ENCODE results near the gene CECR2. TPM values are rescaled to one million over a fixed set of nuclear protein-coding genes. Genes with fewer than 3 reads are reported as not detected.

The CECR2 gene
- total and polyA plus RNA-seq, 4 donors = 0.08 to 2.1 (median 0.37) TPM

DNA sequence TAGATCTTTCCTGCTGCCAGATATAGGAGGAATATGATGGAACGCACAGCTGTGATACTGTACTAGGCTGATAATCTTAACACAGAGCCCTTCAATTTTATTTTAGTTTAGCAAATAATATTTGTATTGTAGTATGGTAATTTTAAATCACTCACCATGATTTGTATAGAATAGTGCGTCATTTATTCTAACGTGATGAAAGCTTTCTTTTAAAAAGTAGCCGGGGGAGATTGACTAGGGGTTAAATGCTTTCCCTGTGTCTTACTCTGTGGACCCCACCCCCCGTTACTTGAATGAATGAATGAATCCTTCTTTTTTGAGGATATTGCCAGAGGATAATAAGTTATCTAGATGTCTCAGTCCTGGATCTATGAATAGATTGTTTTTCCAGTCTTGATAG lies 72.1 kb downstream of the CECR2 start:
- intact Hi-C loops (cut with DNase I) = no loop called here
- ATAC-seq (ENCODE audit: low FRiP score) = no peak

GRCh38 chr22:17443405-17444203 lies 74.3 kb downstream of the CECR2 start:
- H3K4me3 ChIP-seq (ENCODE audit: low read length in 2 of 2) = no peak overlapping the region
- no peaks in the 10 kb centered on the region for H3K36me3 ChIP-seq (ENCODE audit: control insufficient read depth in 1 of 2, insufficient read depth in 2 of 2, low read length in 1 of 2)
- intact Hi-C loops (cut with DNase I) = no loop called here
- H3K9me3 ChIP-seq (ENCODE audit: control insufficient read depth, low read length) = no peaks in the 10 kb centered on the region
- ATAC-seq (ENCODE audit: low FRiP score) = no peak
- DNase-seq = no peak
- 70 to 72% methylated on average over 17 of the region's 17 CpGs for WGBS, 2 donors
- no peaks in the 10 kb centered on the region for H3K4me1 ChIP-seq (ENCODE audit: control insufficient read depth in 1 of 2, insufficient read depth in 2 of 2, low read length in 2 of 2)
- no peak overlapping the region for H3K27ac ChIP-seq (ENCODE audit: low read depth in 1 of 2, low read length in 2 of 2)
- H3K27me3 ChIP-seq (ENCODE audit: control insufficient read depth in 1 of 2, insufficient read depth in 2 of 2, low read length in 1 of 2) = no peaks in the 10 kb centered on the region

More for the DNA sequence above, 72.1 kb downstream of the CECR2 start:
- no peak overlapping the region for H3K27ac ChIP-seq (ENCODE audit: low read depth in 1 of 2, low read length in 2 of 2)
- H3K9me3 ChIP-seq (ENCODE audit: control insufficient read depth, low read length) = no peaks in the 10 kb centered on the region
- no peak overlapping the region for H3K4me3 ChIP-seq (ENCODE audit: low read length in 2 of 2)
- H3K36me3 ChIP-seq (ENCODE audit: control insufficient read depth in 1 of 2, insufficient read depth in 2 of 2, low read length in 1 of 2) = no peaks in the 10 kb centered on the region
- H3K4me1 ChIP-seq (ENCODE audit: control insufficient read depth in 1 of 2, insufficient read depth in 2 of 2, low read length in 2 of 2) = no peaks in the 10 kb centered on the region
- WGBS, 2 donors = 45 to 48% methylated on average over 5 of the region's 5 CpGs
- no peak for DNase-seq
- no peaks in the 10 kb centered on the region for H3K27me3 ChIP-seq (ENCODE audit: control insufficient read depth in 1 of 2, insufficient read depth in 2 of 2, low read length in 1 of 2)

GRCh38 chr22:17444204-17444504 lies 74.9 kb downstream of the CECR2 start:
- Histone ChIP-seq H3K27ac (ENCODE audit: low read depth in 1 of 2, low read length in 2 of 2) (no peak overlapping the region), H3K36me3 (ENCODE audit: control insufficient read depth in 1 of 2, insufficient read depth in 2 of 2, low read length in 1 of 2) (no peaks in the 10 kb centered on the region), H3K27me3 (ENCODE audit: control insufficient read depth in 1 of 2, insufficient read depth in 2 of 2, low read length in 1 of 2) (no peaks in the 10 kb centered on the region), H3K9me3 (ENCODE audit: control insufficient read depth, low read length) (no peaks in the 10 kb centered on the region), H3K4me1 (ENCODE audit: control insufficient read depth in 1 of 2, insufficient read depth in 2 of 2, low read length in 2 of 2) (no peaks in the 10 kb centered on the region), H3K4me3 (ENCODE audit: low read length in 2 of 2) (no peak overlapping the region)
- ATAC-seq (ENCODE audit: low FRiP score) (no peak), DNase-seq (no peak)
- intact Hi-C loops (cut with DNase I) = no loop called here
- 87 to 90% methylated on average over 6 of the region's 6 CpGs for whole genome bisulfite sequencing, 2 donors

DNA sequence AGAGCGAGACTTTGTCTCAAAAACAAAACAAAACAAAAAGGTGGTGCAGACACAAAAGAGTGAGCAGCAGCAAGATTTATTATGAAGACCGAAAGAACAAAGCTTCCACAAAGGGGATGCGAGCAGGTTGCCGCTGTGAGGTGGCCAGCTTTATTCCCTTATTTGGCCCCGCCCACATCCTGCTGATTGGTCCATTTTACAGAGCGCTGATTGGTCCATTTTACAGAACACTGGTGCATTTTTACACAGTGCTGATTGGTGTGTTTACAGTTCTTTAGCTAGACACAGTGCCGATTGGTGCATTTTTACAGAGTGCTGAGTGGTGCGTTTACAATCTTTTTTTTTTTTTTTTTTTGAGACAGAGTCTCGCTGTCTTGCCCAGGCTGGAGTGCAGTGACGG lies 77.4 kb downstream of the CECR2 start:
- H3K4me3 ChIP-seq (ENCODE audit: low read length in 2 of 2) = no peak overlapping the region
- no peak overlapping the region for H3K27ac ChIP-seq (ENCODE audit: low read depth in 1 of 2, low read length in 2 of 2)
- DNase-seq (no peak), ATAC-seq (ENCODE audit: low FRiP score) (no peak)
- intact Hi-C loops (cut with DNase I) = no loop called here
- no peaks in the 10 kb centered on the region for H3K36me3 ChIP-seq (ENCODE audit: control insufficient read depth in 1 of 2, insufficient read depth in 2 of 2, low read length in 1 of 2)
- no peaks in the 10 kb centered on the region for H3K9me3 ChIP-seq (ENCODE audit: control insufficient read depth, low read length)
- WGBS, 2 donors = 90 to 92% methylated on average over 9 to 10 of the region's 10 CpGs
- H3K4me1 ChIP-seq (ENCODE audit: control insufficient read depth in 1 of 2, insufficient read depth in 2 of 2, low read length in 2 of 2) = no peaks in the 10 kb centered on the region
- H3K27me3 ChIP-seq (ENCODE audit: control insufficient read depth in 1 of 2, insufficient read depth in 2 of 2, low read length in 1 of 2) = no peaks in the 10 kb centered on the region

- Histone ChIP-seq H3K4me3 (ENCODE audit: low read length in 2 of 2) (no peak overlapping the region), H3K36me3 (ENCODE audit: control insufficient read depth in 1 of 2, insufficient read depth in 2 of 2, low read length in 1 of 2) (no peaks in the 10 kb centered on the region), H3K9me3 (ENCODE audit: control insufficient read depth, low read length) (peaks cover 6% of the 10 kb centered on the region), H3K27ac (ENCODE audit: low read depth in 1 of 2, low read length in 2 of 2) (no peak overlapping the region), H3K27me3 (ENCODE audit: control insufficient read depth in 1 of 2, insufficient read depth in 2 of 2, low read length in 1 of 2) (no peaks in the 10 kb centered on the region), H3K4me1 (ENCODE audit: control insufficient read depth in 1 of 2, insufficient read depth in 2 of 2, low read length in 2 of 2) (no peaks in the 10 kb centered on the region)
- no peak for DNase-seq
- ATAC-seq (ENCODE audit: low FRiP score) = no peak
- 15 to 20% methylated on average over 5 of the region's 5 CpGs for whole genome bisulfite sequencing, 2 donors
- intact Hi-C loops (cut with DNase I) = no loop called here
Measured at GRCh38 chr22:17451316-17451715, 82.1 kb downstream of the CECR2 start.

- Histone ChIP-seq H3K36me3 (ENCODE audit: control insufficient read depth in 1 of 2, insufficient read depth in 2 of 2, low read length in 1 of 2) (no peaks in the 10 kb centered on the region), H3K9me3 (ENCODE audit: control insufficient read depth, low read length) (no peaks in the 10 kb centered on the region), H3K27me3 (ENCODE audit: control insufficient read depth in 1 of 2, insufficient read depth in 2 of 2, low read length in 1 of 2) (no peaks in the 10 kb centered on the region), H3K27ac (ENCODE audit: low read depth in 1 of 2, low read length in 2 of 2) (no peak overlapping the region), H3K4me1 (ENCODE audit: control insufficient read depth in 1 of 2, insufficient read depth in 2 of 2, low read length in 2 of 2) (no peaks in the 10 kb centered on the region), H3K4me3 (ENCODE audit: low read length in 2 of 2) (no peak overlapping the region)
- no peak for ATAC-seq (ENCODE audit: low FRiP score)
- DNase-seq = no peak
- 83 to 87% methylated on average over 6 of the region's 6 CpGs for WGBS, 2 donors
- intact Hi-C loops (cut with DNase I) = no loop called here
Measured at GRCh38 chr22:17460895-17461294, 91.6 kb downstream of the CECR2 start.

DNA sequence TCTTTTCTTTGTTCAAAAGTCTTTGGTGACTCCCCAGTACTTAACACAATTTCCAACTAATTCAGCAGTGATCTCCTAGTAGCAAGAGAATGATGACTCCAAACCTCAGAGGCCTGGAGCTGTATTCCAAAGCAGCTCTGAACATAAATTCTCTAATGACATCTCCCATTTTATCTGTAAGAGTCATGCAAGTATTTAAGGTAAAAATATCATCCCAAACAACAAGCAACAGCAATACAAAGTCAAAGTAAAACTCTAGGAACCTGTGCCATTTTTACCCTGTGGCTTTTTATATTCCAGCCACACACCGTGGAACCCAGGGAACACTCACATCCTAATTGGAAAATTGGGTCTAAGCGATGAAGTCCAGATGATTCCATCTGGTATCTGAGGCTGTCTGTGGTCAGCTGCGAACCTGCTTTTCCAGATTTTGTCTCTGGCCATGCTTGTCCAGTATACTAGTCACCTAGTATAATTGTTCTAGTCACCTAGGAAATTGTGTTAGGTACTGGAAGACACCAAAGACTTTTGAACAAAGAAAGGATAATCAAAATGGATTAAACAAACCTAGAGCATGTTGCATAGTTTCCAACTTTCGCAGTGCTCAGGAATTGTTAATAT lies 101.7 kb downstream of the CECR2 start:
- Histone ChIP-seq H3K4me3 (ENCODE audit: low read length in 2 of 2) (no peak overlapping the region), H3K4me1 (ENCODE audit: control insufficient read depth in 1 of 2, insufficient read depth in 2 of 2, low read length in 2 of 2) (no peaks in the 10 kb centered on the region), H3K27ac (ENCODE audit: low read depth in 1 of 2, low read length in 2 of 2) (no peak overlapping the region), H3K27me3 (ENCODE audit: control insufficient read depth in 1 of 2, insufficient read depth in 2 of 2, low read length in 1 of 2) (peaks cover 0 to 2% of the 10 kb centered on the region in 2 donors), H3K9me3 (ENCODE audit: control insufficient read depth, low read length) (no peaks in the 10 kb centered on the region), H3K36me3 (ENCODE audit: control insufficient read depth in 1 of 2, insufficient read depth in 2 of 2, low read length in 1 of 2) (no peaks in the 10 kb centered on the region)
- ATAC-seq (ENCODE audit: low FRiP score) (no peak), DNase-seq (no peak)
- 89 to 95% methylated on average over 4 of the region's 4 CpGs for WGBS, 2 donors
- intact Hi-C loops (cut with DNase I) = no loop called here

- 64% methylated on average over 6 of the region's 6 CpGs for WGBS, 2 donors
- no peak for ATAC-seq (ENCODE audit: low FRiP score)
- Histone ChIP-seq H3K4me3 (ENCODE audit: low read length in 2 of 2) (no peak overlapping the region), H3K27me3 (ENCODE audit: control insufficient read depth in 1 of 2, insufficient read depth in 2 of 2, low read length in 1 of 2) (peaks cover 0 to 2% of the 10 kb centered on the region in 2 donors), H3K27ac (ENCODE audit: low read depth in 1 of 2, low read length in 2 of 2) (no peak overlapping the region), H3K9me3 (ENCODE audit: control insufficient read depth, low read length) (no peaks in the 10 kb centered on the region), H3K36me3 (ENCODE audit: control insufficient read depth in 1 of 2, insufficient read depth in 2 of 2, low read length in 1 of 2) (no peaks in the 10 kb centered on the region), H3K4me1 (ENCODE audit: control insufficient read depth in 1 of 2, insufficient read depth in 2 of 2, low read length in 2 of 2) (no peaks in the 10 kb centered on the region)
- intact Hi-C loops (cut with DNase I) = no loop called here
- no peak for DNase-seq
Measured at GRCh38 chr22:17471886-17472535, 102.8 kb downstream of the CECR2 start.

DNA sequence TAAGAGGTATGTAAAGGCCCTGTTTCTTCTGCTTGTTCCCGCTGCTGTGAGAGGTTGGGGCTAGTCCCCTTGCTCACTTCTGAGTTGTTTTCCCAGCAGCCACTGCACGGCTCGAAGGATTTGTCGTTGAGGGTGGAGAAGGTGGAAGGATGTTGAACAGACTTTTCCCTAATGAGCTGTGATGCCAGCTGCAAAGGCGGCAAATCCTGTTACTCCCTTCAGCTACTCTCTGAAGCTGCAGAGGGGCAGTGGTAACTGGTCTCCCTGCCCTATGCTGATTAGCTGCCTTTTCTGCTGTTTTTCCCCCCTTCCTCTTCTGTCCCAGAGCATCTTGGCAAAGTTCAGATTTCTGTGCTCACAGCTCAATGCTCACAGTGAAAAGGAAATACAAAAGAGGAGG lies 103.7 kb downstream of the CECR2 start:
- H3K4me3 ChIP-seq (ENCODE audit: low read length in 2 of 2) = no peak overlapping the region
- H3K4me1 ChIP-seq (ENCODE audit: control insufficient read depth in 1 of 2, insufficient read depth in 2 of 2, low read length in 2 of 2) = no peaks in the 10 kb centered on the region
- intact Hi-C loops (cut with DNase I) = no loop called here
- 4 to 13% methylated on average over 5 of the region's 5 CpGs for WGBS, 2 donors
- ATAC-seq (ENCODE audit: low FRiP score) (no peak), DNase-seq (no peak)
- H3K27ac ChIP-seq (ENCODE audit: low read depth in 1 of 2, low read length in 2 of 2) = no peak overlapping the region
- no peaks in the 10 kb centered on the region for H3K36me3 ChIP-seq (ENCODE audit: control insufficient read depth in 1 of 2, insufficient read depth in 2 of 2, low read length in 1 of 2)
- H3K9me3 ChIP-seq (ENCODE audit: control insufficient read depth, low read length) = no peaks in the 10 kb centered on the region
- H3K27me3 ChIP-seq (ENCODE audit: control insufficient read depth in 1 of 2, insufficient read depth in 2 of 2, low read length in 1 of 2) = peaks cover 0 to 2% of the 10 kb centered on the region in 2 donors
